ENCODE results near the gene HK2. TPM values are rescaled to one million over a fixed set of nuclear protein-coding genes. Genes with fewer than 3 reads are reported as not detected.
A peak's percentile ranks its signal among the peaks of the same experiment; 100 is the strongest.
"Not testable (repeated sequence)": the region's sequence is repeated elsewhere in the genome, so short reads cannot be mapped to it uniquely, and the experiment has no call there.

The HK2 gene
- polyA plus RNA-seq (ENCODE audit: insufficient read length), result 7.4 TPM

- DNase-seq, result peak; percentile 92
These were observed at the start of gene HK2 for GRCh38 chr2:74833418-74834233. TSS of gene HK2 (plus strand) at chr2:74834127. CDS start at chr2:74834581, 454 bp downstream.

- no peak for DNase-seq
These were observed 44.7 kb upstream of the HK2 start for GRCh38 chr2:74789271-74789670.

- no peak for DNase-seq
These were observed 41.6 kb upstream of the HK2 start for GRCh38 chr2:74792282-74792681.

GRCh38 chr2:74794878-74795277 is 39.0 kb upstream of the HK2 start:
- not testable (repeated sequence) for DNase-seq

GRCh38 chr2:74806355-74806839 is 27.5 kb upstream of the HK2 start:
- no peak for DNase-seq

- peak; percentile 14 for DNase-seq
These were observed 27.0 kb upstream of the HK2 start for GRCh38 chr2:74806920-74807319.

GRCh38 chr2:74812787-74813590 is 20.9 kb upstream of the HK2 start:
- no peak for DNase-seq

GRCh38 chr2:74814102-74814501 is 19.8 kb upstream of the HK2 start:
- no peak for DNase-seq

- no peak for DNase-seq
These were observed 18.0 kb upstream of the HK2 start for GRCh38 chr2:74815941-74816340.

GRCh38 chr2:74816540-74817303 is 17.2 kb upstream of the HK2 start:
- DNase-seq, result no peak

- DNase-seq, result no peak
These were observed 16.6 kb upstream of the HK2 start for GRCh38 chr2:74817304-74817675.

GRCh38 chr2:74819702-74820101 is 14.2 kb upstream of the HK2 start:
- no peak for DNase-seq

GRCh38 chr2:74821177-74822126 is 12.5 kb upstream of the HK2 start:
- DNase-seq, result no peak

GRCh38 chr2:74822771-74823566 is 11.0 kb upstream of the HK2 start:
- no peak for DNase-seq

GRCh38 chr2:74824679-74825078 is 9.2 kb upstream of the HK2 start:
- DNase-seq, result no peak

- no peak for DNase-seq
These were observed 5.4 kb upstream of the HK2 start for GRCh38 chr2:74828543-74828942.

- no peak for DNase-seq
These were observed 2.0 kb upstream of the HK2 start for GRCh38 chr2:74831693-74832530.

- DNase-seq, result peak; percentile 19
These were observed 386 bp downstream of the HK2 start for GRCh38 chr2:74834234-74834791.

Measured in hindlimb muscle (tissue), 1 donor.